ENCODE data around the gene IL17RD.

Gene IL17RD

GRCh38 chr3:57074135-57074534 is 91.0 kb downstream of the IL17RD start:
- Histone ChIP-seq H3K9me3 (ENCODE audit: control insufficient read depth, insufficient read depth, low read length) (no peaks in the 10 kb centered on the region), H3K27me3 (ENCODE audit: control insufficient read depth, low read length) (peaks cover 34% of the 10 kb centered on the region), H3K79me2 (ENCODE audit: control insufficient read depth, low read length) (no peaks in the 10 kb centered on the region), H3K4me1 (ENCODE audit: control insufficient read depth, low read length) (peaks cover 16% of the 10 kb centered on the region), H3K4me2 (ENCODE audit: low read length) (no peak overlapping the region), H3K4me3 (ENCODE audit: low read length) (no peak overlapping the region), H3K9me2 (replicated peaks; ENCODE audit: control insufficient read depth, low read length) (no peaks in the 10 kb centered on the region), H3K27ac (ENCODE audit: low read depth, low read length) (no peak overlapping the region), H3F3A (ENCODE audit: control insufficient read depth, insufficient read depth) (no peaks in the 10 kb centered on the region), H4K20me1 (ENCODE audit: control insufficient read depth, insufficient read depth, low read depth, low read length) (no peaks in the 10 kb centered on the region), H3K36me3 (ENCODE audit: control insufficient read depth, low read length) (no peaks in the 10 kb centered on the region)
- TF ChIP-seq EZH2phosphoT487 (IDR thresholded peaks at IDR 0.05; ENCODE audit: borderline replicate concordance, low read length) = no peak
- no peak for TF ChIP-seq CTCF (IDR thresholded peaks at IDR 0.05; ENCODE audit: low read depth, low read length, poor library complexity, severe bottlenecking)

GRCh38 chr3:57073628-57074027 is 91.5 kb downstream of the IL17RD start:
- H3K36me3 ChIP-seq (ENCODE audit: control insufficient read depth, low read length) = no peaks in the 10 kb centered on the region
- no peak overlapping the region for H3K4me3 ChIP-seq (ENCODE audit: low read length)
- H3K9me3 ChIP-seq (ENCODE audit: control insufficient read depth, insufficient read depth, low read length) = no peaks in the 10 kb centered on the region
- H3K4me2 ChIP-seq (ENCODE audit: low read length) = no peak overlapping the region
- no peaks in the 10 kb centered on the region for H3K79me2 ChIP-seq (ENCODE audit: control insufficient read depth, low read length)
- peaks cover 18% of the 10 kb centered on the region for H3K4me1 ChIP-seq (ENCODE audit: control insufficient read depth, low read length)
- H3F3A ChIP-seq (ENCODE audit: control insufficient read depth, insufficient read depth) = no peaks in the 10 kb centered on the region
- H3K9me2 ChIP-seq (replicated peaks; ENCODE audit: control insufficient read depth, low read length) = no peaks in the 10 kb centered on the region
- H3K27ac ChIP-seq (ENCODE audit: low read depth, low read length) = no peak overlapping the region
- no peak for TF ChIP-seq EZH2phosphoT487 (IDR thresholded peaks at IDR 0.05; ENCODE audit: borderline replicate concordance, low read length)
- no peak for TF ChIP-seq CTCF (IDR thresholded peaks at IDR 0.05; ENCODE audit: low read depth, low read length, poor library complexity, severe bottlenecking)
- no peaks in the 10 kb centered on the region for H4K20me1 ChIP-seq (ENCODE audit: control insufficient read depth, insufficient read depth, low read depth, low read length)
- H3K27me3 ChIP-seq (ENCODE audit: control insufficient read depth, low read length) = peaks cover 30% of the 10 kb centered on the region

- Histone ChIP-seq H3F3A (ENCODE audit: control insufficient read depth, insufficient read depth) (peaks cover 5% of the 10 kb centered on the region; the same call in 1 of the 2 replicates), H3K79me2 (ENCODE audit: control insufficient read depth, low read length) (no peaks in the 10 kb centered on the region), H3K9me2 (replicated peaks; ENCODE audit: control insufficient read depth, low read length) (no peaks in the 10 kb centered on the region), H3K4me2 (ENCODE audit: low read length) (no peak overlapping the region), H3K9me3 (ENCODE audit: control insufficient read depth, insufficient read depth, low read length) (no peaks in the 10 kb centered on the region), H3K36me3 (ENCODE audit: control insufficient read depth, low read length) (no peaks in the 10 kb centered on the region), H3K4me1 (ENCODE audit: control insufficient read depth, low read length) (peaks cover 23% of the 10 kb centered on the region), H3K27me3 (ENCODE audit: control insufficient read depth, low read length) (no peaks in the 10 kb centered on the region), H3K4me3 (ENCODE audit: low read length) (no peak overlapping the region), H3K27ac (ENCODE audit: low read depth, low read length) (no peak overlapping the region), H4K20me1 (ENCODE audit: control insufficient read depth, insufficient read depth, low read depth, low read length) (no peaks in the 10 kb centered on the region)
- TF ChIP-seq EZH2phosphoT487 (IDR thresholded peaks at IDR 0.05; ENCODE audit: borderline replicate concordance, low read length) (no peak), CTCF (IDR thresholded peaks at IDR 0.05; ENCODE audit: low read depth, low read length, poor library complexity, severe bottlenecking) (no peak)
Observed at GRCh38 chr3:57069503-57069902, 95.7 kb downstream of the IL17RD start.
